H1 (cell line): ENCODE measurements around the gene ANGPTL8. TPM values are rescaled to one million over a fixed set of nuclear protein-coding genes. Genes with fewer than 3 reads are reported as not detected.

Source experiments
- CTCF ChIA-PET: fragments of 300-600 bp; sonication (Branson Sonifier 250); formaldehyde crosslinking; loops from one replicate; lab custom pipeline; 2021; ENCODE audit not compliant: partially characterized antibody; lab: Charles Lee
- POLR2A ChIA-PET: fragments of 300-600 bp; sonication (Branson Sonifier 250); formaldehyde crosslinking; loops from one replicate; lab custom pipeline; 2021; ENCODE audit warnings: inconsistent platforms; ENCODE audit not compliant: partially characterized antibody; lab: Charles Lee
- DNase-seq, 2 experiments: peaks; one replicate each; pipeline versions ENCODE4 v3.0.0 to v3.0.0-alpha.2; 2010 to 2022; ENCODE audit warnings: low spot score in 2 of 2, low read depth in 1 of 2, mixed read lengths in 1 of 2
- FAIRE-seq: peaks from 2 replicates; lab custom pipeline; 2011; peaks lifted over from hg19 to GRCh38; lab: Jason Lieb, UNC
- H2AFZ ChIP-seq: 2 replicates; pipeline ENCODE4 v1.8.1; 2012; ENCODE audit warnings: low read length, inconsistent platforms
- H2AK5ac ChIP-seq: 2 replicates; pipeline ENCODE4 v1.6.1; 2013; ENCODE audit warnings: low read depth, low read length
- H2BK120ac ChIP-seq: replicated peaks from 2 replicates; pipeline ENCODE3; 2013; ENCODE audit warnings: low read depth, low read length, inconsistent platforms
- H2BK12ac ChIP-seq: 2 replicates; pipeline ENCODE4 v1.6.1; 2013; ENCODE audit warnings: low read depth, low read length
- H2BK15ac ChIP-seq: 2 replicates; pipeline ENCODE4 v1.6.1; 2013; ENCODE audit warnings: low read length
- H2BK20ac ChIP-seq: 2 replicates; pipeline ENCODE4 v1.6.1; 2013; ENCODE audit warnings: low read length
- H2BK5ac ChIP-seq: 2 replicates; pipeline ENCODE4 v1.6.1; 2013; ENCODE audit warnings: low read depth, low read length
- H3K14ac ChIP-seq: 2 replicates; pipeline ENCODE4 v1.6.1; 2013; ENCODE audit warnings: inconsistent platforms; ENCODE audit not compliant: insufficient read length
- H3K18ac ChIP-seq: 2 replicates; pipeline ENCODE4 v1.6.1; 2013; ENCODE audit warnings: low read length; ENCODE audit errors: extremely low read depth
- H3K23ac ChIP-seq: 2 replicates; pipeline ENCODE4 v1.6.1; 2013; ENCODE audit warnings: inconsistent platforms; ENCODE audit not compliant: insufficient read length
- H3K23me2 ChIP-seq: 2 replicates; pipeline ENCODE4 v1.6.1; 2013; ENCODE audit warnings: low read depth, low read length
- H3K27ac ChIP-seq: 2 replicates; pipeline ENCODE4 v1.6.1; 2011; ENCODE audit warnings: low read depth, low read length, inconsistent platforms
- H3K27me3 ChIP-seq, 4 experiments: replicated peaks in 1 of 4; 1 replicate in 1 of 4; 2 replicates in 3 of 4; pipeline versions ENCODE4 v1.6.1 to v1.8.1; 2011 to 2013; ENCODE audit warnings: low read length in 3 of 4, mild to moderate bottlenecking in 3 of 4, inconsistent platforms in 2 of 4, mixed read lengths in 2 of 4, moderate library complexity in 1 of 4; ENCODE audit not compliant: control insufficient read depth in 3 of 4, insufficient read depth in 3 of 4; ENCODE audit errors: extremely low read depth in 1 of 4
- H3K36me3 ChIP-seq, 4 experiments: 2 replicates each; pipeline versions ENCODE4 v1.6.1 to v1.8.1; 2011 to 2013; ENCODE audit warnings: mild to moderate bottlenecking in 4 of 4, low read length in 3 of 4, moderate library complexity in 2 of 4, control low read depth in 1 of 4, inconsistent platforms in 1 of 4; ENCODE audit not compliant: insufficient read depth in 4 of 4, control insufficient read depth in 2 of 4
- H3K4ac ChIP-seq: replicated peaks from 2 replicates; pipeline ENCODE3; 2013; ENCODE audit warnings: low read length, low read depth, mixed read lengths, inconsistent platforms; ENCODE audit not compliant: insufficient read length
- H3K4me1 ChIP-seq, 4 experiments: replicated peaks in 1 of 4; 1 replicate in 1 of 4; 2 replicates in 3 of 4; pipeline versions ENCODE4 v1.6.1 to v1.8.1; 2011 to 2013; ENCODE audit warnings: low read length in 3 of 4, inconsistent platforms in 2 of 4, mixed read lengths in 1 of 4; ENCODE audit not compliant: insufficient read depth in 4 of 4, control insufficient read depth in 3 of 4
- H3K4me2 ChIP-seq, 2 experiments: 2 replicates each; pipeline versions ENCODE4 v1.6.1 to v1.8.1; 2011 to 2013; ENCODE audit warnings: low read depth in 2 of 2, low read length in 2 of 2, control low read depth in 1 of 2, inconsistent platforms in 1 of 2, mild to moderate bottlenecking in 1 of 2; ENCODE audit not compliant: insufficient read depth in 1 of 2
- H3K4me3 ChIP-seq, 4 experiments: fragments of 200-600, 300-600 bp in 1 of 4; sonication (generic), shearing (Covaris generic), sonication (Bioruptor Twin) in 1 of 4; 2 replicates each; pipeline versions ENCODE4 v1.5.1 to v1.8.1; 2011 to 2016; ENCODE audit warnings: low read length in 4 of 4, low read depth in 3 of 4, control low read depth in 2 of 4, inconsistent platforms in 2 of 4, mild to moderate bottlenecking in 2 of 4, mixed read lengths in 1 of 4, moderate library complexity in 1 of 4; ENCODE audit not compliant: insufficient read depth in 2 of 4; ENCODE audit errors: extremely low read depth in 1 of 4
- H3K56ac ChIP-seq: replicated peaks from 2 replicates; pipeline ENCODE3; 2013; ENCODE audit warnings: low read depth, mild to moderate bottlenecking, mixed read lengths, low read length, inconsistent platforms; ENCODE audit not compliant: insufficient read length
- H3K79me1 ChIP-seq: 2 replicates; pipeline ENCODE4 v1.6.1; 2013; ENCODE audit warnings: low read depth, low read length, control low read depth
- H3K79me2 ChIP-seq, 2 experiments: 2 replicates each; pipeline versions ENCODE4 v1.6.1 to v1.8.1; 2012 to 2013; ENCODE audit warnings: low read length in 2 of 2, mild to moderate bottlenecking in 2 of 2, inconsistent platforms in 1 of 2; ENCODE audit not compliant: insufficient read depth in 2 of 2, control insufficient read depth in 1 of 2
- H3K9ac ChIP-seq, 4 experiments: replicated peaks in 1 of 4; 1 replicate in 1 of 4; 2 replicates in 3 of 4; pipeline versions ENCODE4 v1.6.1 to v1.8.1; 2011 to 2013; ENCODE audit warnings: low read depth in 3 of 4, low read length in 3 of 4, control low read depth in 2 of 4, mild to moderate bottlenecking in 2 of 4, moderate library complexity in 2 of 4, inconsistent platforms in 1 of 4; ENCODE audit errors: extremely low read depth in 1 of 4
- H3K9me3 ChIP-seq, 2 experiments: 2 replicates each; pipeline versions ENCODE4 v1.6.1 to v1.8.1; 2012 to 2013; ENCODE audit warnings: mild to moderate bottlenecking in 2 of 2, moderate library complexity in 2 of 2, control low read depth in 1 of 2, inconsistent platforms in 1 of 2, low read depth in 1 of 2, low read length in 1 of 2, mixed read lengths in 1 of 2; ENCODE audit not compliant: insufficient read depth in 2 of 2
- H4K20me1 ChIP-seq, 2 experiments: replicated peaks in 1 of 2; 2 replicates each; pipeline versions ENCODE3 to v1.8.1; 2011 to 2013; ENCODE audit warnings: inconsistent platforms in 2 of 2, low read length in 2 of 2, mild to moderate bottlenecking in 1 of 2; ENCODE audit not compliant: insufficient read depth in 2 of 2, control insufficient read depth in 1 of 2
- H4K5ac ChIP-seq: 2 replicates; pipeline ENCODE4 v1.6.1; 2013; ENCODE audit warnings: low read length, low read depth, mixed read lengths, inconsistent platforms; ENCODE audit not compliant: insufficient read length
- H4K8ac ChIP-seq: 2 replicates; pipeline ENCODE4 v1.8.0; 2013; ENCODE audit warnings: mild to moderate bottlenecking, moderate library complexity, low read length, inconsistent platforms; ENCODE audit not compliant: insufficient read depth; ENCODE audit errors: extremely low read depth
- H4K91ac ChIP-seq: replicated peaks from 2 replicates; pipeline ENCODE3; 2013; ENCODE audit warnings: low read length, mixed read lengths, inconsistent platforms; ENCODE audit not compliant: insufficient read length
- EZH2 ChIP-seq: fragments of 200-600 bp; sonication (generic); IDR thresholded peaks from 2 replicates; pipeline ENCODE4 v1.7.1; 2012; ENCODE audit warnings: low read depth, mild to moderate bottlenecking, moderate library complexity, low read length, inconsistent platforms; ENCODE audit not compliant: severe bottlenecking
- WGBS, 2 experiments: shearing (Covaris generic) in 1 of 2; methylation state at CpG; one replicate each; pipeline versions ENCODE4 v1.1.6 to v1.1.7; 2013 to 2015; ENCODE audit warnings: low lambda C conversion rate in 2 of 2, mixed read lengths in 2 of 2, inconsistent platforms in 1 of 2, low coverage in 1 of 2, missing lambda C conversion rate in 1 of 2; ENCODE audit not compliant: insufficient replicate concordance in 2 of 2, insufficient coverage in 1 of 2, insufficient read length in 1 of 2; ENCODE audit errors: extremely low coverage in 1 of 2, missing lambda C conversion rate in 1 of 2; 5-methylcytosine and 5-hydroxymethylcytosine counted together
- polyA plus RNA-seq, 7 experiments: library from polyadenylated mRNA; depleted of rRNA in 3 of 7; stranded (reverse) in 5 of 7; unstranded in 2 of 7; fragments of >200 nt in 5 of 7; fragments of 200-250 nt in 2 of 7; gene quantifications; 1 replicate in 5 of 7; 2 replicates in 1 of 7; 4 replicates in 1 of 7; pipeline versions ENCODE4 v1.2.1 to v1.2.3, GENCODE V29; 2011 to 2013; ENCODE audit warnings: missing spikeins in 2 of 7, mixed read lengths in 2 of 7
- total RNA-seq: library from RNA; stranded (reverse); fragmentation: NEBNext Ultra II Directional; extraction: Animal tissue kit (Norgen Biotek cat#: 25700); gene quantifications from 2 replicates; pipeline ENCODE4 v1.2.1, GENCODE V29; 2021

ANGPTL8 gene
- total and polyA plus RNA-seq, 2 of the 8 experiments (the other 6 are each of a cell fraction or from before 2014, with no cell fraction given), result not detected

DNA sequence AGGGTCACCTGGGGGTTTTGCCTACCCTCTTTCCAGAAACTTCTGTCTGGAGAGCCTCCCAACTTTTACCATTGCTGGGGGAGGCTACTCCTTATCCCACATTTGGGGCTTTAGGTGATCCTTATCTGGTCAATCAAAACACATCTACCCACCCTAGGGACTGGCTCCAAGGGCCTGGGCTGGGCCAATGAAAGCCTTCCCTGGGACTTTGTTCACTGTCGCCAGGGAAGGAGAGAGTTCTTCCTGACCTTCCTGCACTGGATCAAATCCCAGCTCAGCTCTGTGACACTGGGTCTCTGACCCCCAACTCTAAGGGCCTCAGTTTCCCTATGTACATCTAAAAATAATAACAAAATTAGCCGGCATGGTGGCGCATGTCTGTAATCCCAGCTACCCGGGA is 11.8 kb downstream of the ANGPTL8 start:
- Histone ChIP-seq H3K9me3 (no peaks in the 10 kb centered on the region), H3K23me2 (no peaks in the 10 kb centered on the region), H3K27ac (no peak overlapping the region), H2BK12ac (no peak overlapping the region), H4K8ac (no peak overlapping the region), H3K18ac (no peak overlapping the region), H3K79me2 (no peaks in the 10 kb centered on the region), H3K56ac (no peak overlapping the region), H3K4me3 (no peak overlapping the region), H4K20me1 (peaks cover 0 to 6% of the 10 kb centered on the region in 2 experiments), H2AK5ac (no peak overlapping the region), H2BK120ac (no peak overlapping the region), H3K4me2 (no peak overlapping the region), H2BK15ac (no peak overlapping the region), H3K36me3 (peaks cover 4 to 20% (median 13%) of the 10 kb centered on the region in 4 experiments; a peak in 6 of 8 replicates), H3K27me3 (no peaks in the 10 kb centered on the region), H3K9ac (no peak overlapping the region), H2BK20ac (no peak overlapping the region), H3K79me1 (no peaks in the 10 kb centered on the region), H4K91ac (no peak overlapping the region), H3K23ac (no peak overlapping the region), H3K14ac (no peak overlapping the region), H3K4me1 (peaks cover 0 to 5% (median 0%) of the 10 kb centered on the region in 4 experiments; a peak in 3 of 7 replicates), H3K4ac (no peak overlapping the region), H2AFZ (no peak overlapping the region), H4K5ac (no peak overlapping the region), H2BK5ac (no peak overlapping the region)
- POLR2A ChIA-PET, result no interaction called here
- CTCF ChIA-PET, result interaction anchor here (0.5 to 1.3 kb wide), 4 partner anchors 9 to 132 kb away, joined by 3 read pairs; no protein-coding TSS in a partner anchor
- FAIRE-seq, result no peak
- 95% methylated on average over 4 of the region's 4 CpGs; no CpG with 5 or more reads in 1 of the 2 experiments for WGBS, 2 experiments
- DNase-seq, result no peak
- no peak for TF ChIP-seq EZH2
